NCI-H128 (cell line): ENCODE data around the gene TNFRSF17.

Experiments
- DNase-seq: peaks from one replicate; lab custom pipeline; 2025; ENCODE audit not compliant: unreplicated experiment; lab: John Stamatoyannopoulos, UW

TNFRSF17 gene

GRCh38 chr16:12000032-12000431, 35.0 kb downstream of the TNFRSF17 start:
- DNase-seq: no peak

GRCh38 chr16:12002447-12003006, 37.5 kb downstream of the TNFRSF17 start:
- DNase-seq: no peak

DNA sequence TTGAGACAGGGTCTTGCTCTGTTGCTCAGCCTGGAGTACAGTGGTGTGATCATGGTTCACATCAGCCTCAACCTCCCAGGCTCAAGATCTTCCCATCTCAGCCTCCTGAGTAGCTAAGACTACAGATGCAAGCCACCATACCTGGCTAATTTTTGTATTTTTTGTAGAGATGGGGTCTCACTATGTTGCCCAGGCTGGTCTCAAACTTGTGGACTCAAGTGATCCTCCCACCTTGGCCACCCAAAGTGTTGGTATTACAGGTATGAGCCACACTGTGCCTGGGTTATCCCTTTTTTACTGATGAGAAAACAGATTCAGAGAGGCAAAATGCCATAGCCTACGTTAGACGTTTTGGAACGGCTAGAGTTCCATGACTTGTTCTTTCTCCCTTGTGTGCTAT, 41.6 kb downstream of the TNFRSF17 start:
- DNase-seq: no peak

DNA sequence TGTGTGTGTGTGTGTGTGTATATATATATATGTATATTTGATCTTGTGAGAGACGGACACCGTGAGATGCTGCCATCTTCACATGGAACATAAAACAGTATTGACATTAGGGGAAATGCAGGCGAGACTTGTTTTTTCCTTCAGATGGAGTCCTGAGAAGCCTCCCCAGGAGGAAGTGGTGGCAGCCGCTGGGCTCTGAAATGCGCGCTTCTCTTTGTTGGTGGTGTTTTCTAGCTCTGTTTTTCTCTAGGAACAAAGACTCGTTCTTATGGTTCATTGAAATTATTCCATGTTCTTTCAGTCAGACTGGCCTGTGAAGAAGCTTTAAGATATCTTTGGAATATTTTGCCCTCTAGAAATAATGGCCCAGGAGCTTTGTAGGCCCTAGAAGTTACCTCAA, 44.5 kb downstream of the TNFRSF17 start:
- DNase-seq: no peak

GRCh38 chr16:12009922-12010321, 44.9 kb downstream of the TNFRSF17 start:
- DNase-seq: no peak

DNA sequence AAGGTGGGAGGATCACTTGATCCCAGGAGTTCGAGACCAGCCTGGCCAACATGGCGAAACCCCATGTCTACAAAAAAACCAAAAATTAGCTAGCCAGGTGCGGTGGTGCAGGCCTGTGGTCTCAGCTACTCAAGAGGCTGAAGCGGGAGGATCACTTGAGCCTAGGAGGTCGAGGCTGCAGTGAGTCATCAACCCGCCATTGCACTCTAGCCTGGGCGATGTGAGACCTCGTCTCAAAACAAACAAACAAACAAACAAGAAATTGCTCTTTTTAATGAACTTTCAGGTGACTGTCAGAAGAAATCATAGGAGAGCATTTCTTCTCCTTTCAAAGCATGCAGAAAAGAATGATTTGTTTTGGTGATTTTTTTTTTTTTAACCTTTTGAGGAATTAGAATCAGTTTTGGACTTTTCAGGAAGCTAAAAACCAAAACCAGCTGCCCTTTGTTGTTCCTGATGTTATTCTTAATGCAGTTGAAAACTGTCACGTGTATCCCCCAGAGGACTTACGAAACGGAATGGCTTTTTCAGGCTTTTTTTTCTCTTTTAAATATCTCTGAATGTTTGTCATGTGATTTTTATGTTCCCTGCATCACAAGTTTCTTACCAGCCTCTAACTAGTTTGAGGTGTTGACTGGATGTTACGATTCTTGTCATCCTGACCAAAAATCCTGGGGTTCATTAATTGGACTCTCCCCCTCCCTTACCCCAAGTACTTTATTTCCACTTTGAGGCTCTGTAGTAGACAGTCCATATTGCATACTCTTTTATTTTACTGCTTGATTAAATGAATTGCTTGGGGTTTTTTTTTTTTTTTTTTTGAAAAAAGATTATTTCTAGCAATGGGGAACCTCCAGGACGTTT, 45.6 kb downstream of the TNFRSF17 start:
- DNase-seq: no peak

DNA sequence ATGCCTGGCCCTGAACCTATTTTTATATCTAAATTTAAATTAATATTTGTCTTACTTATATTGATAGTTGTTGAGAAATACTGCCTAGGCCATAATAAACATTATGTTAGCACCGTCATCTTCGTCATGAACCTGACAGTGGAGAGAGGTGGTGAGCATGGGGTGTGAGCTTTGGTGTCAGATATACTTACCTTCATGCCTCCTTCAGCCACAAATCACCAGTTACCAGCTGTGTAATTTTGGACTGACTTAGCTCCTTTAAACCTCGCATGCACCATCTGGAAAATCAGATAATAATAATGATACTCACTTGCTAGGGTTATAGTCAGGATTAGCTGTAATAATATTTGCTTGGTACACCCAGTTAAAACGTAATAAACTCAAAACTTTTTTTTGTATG, 46.6 kb downstream of the TNFRSF17 start:
- DNase-seq: no peak

- DNase-seq: no peak
Observed at GRCh38 chr16:12016291-12016947, 51.4 kb downstream of the TNFRSF17 start.

DNA sequence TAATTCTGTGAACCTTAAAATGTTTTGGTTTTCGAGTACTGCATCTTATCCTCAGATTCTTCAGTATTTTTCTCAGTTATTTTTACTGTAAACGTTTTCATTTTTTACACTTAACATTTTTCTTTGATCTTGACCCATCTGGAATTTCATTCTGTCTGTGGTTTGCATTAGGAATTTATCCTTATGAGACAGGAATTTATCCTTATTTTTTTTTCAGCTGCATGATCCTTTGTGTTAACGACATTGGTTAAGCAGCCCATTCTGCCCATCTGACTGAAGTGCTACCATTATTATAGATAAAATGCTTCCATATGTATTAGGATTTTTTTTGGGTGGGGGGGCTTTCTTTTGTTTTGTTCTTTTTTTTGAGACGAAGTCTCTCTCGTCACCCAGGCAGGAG, 52.5 kb downstream of the TNFRSF17 start:
- no peak for DNase-seq
